HG02852 (cell line): ENCODE measurements around the gene GRHPR.
"Not testable (repeated sequence)": the region's sequence is repeated elsewhere in the genome, so short reads cannot be mapped to it uniquely, and the experiment has no call there.

Experiments
- ATAC-seq: cut with Tn5 transposase; IDR thresholded peaks from one replicate; pipeline ENCODE4 v1.9.1; 2021; ENCODE audit warnings: mild to moderate bottlenecking, moderate library complexity; ENCODE audit not compliant: unreplicated experiment

Gene GRHPR

GRCh38 chr9:37474438-37474837 lies 51.9 kb downstream of the GRHPR start:
- ATAC-seq = no peak

- ATAC-seq = no peak
Observed at GRCh38 chr9:37476930-37477329, 54.4 kb downstream of the GRHPR start.

- ATAC-seq = not testable (repeated sequence)
Observed at GRCh38 chr9:37477443-37477842, 54.9 kb downstream of the GRHPR start.

- ATAC-seq = not testable (repeated sequence)
Observed at GRCh38 chr9:37477987-37478619, 55.6 kb downstream of the GRHPR start.

- ATAC-seq = no peak
Observed at GRCh38 chr9:37480759-37481158, 58.3 kb downstream of the GRHPR start.

- peak; percentile 95 for ATAC-seq
Observed at GRCh38 chr9:37485389-37486255, 63.1 kb downstream of the GRHPR start, which contains the start of gene POLR1E. TSS of gene POLR1E (plus strand) at chr9:37485948. CDS start at chr9:37486048, 100 bp downstream.

- peak; percentile 1 for ATAC-seq
Observed at GRCh38 chr9:37486256-37486615, 63.7 kb downstream of the GRHPR start.
